HG02938 (cell line): ENCODE data around the gene SLC13A4.
"Not testable (repeated sequence)": the region's sequence is repeated elsewhere in the genome, so short reads cannot be mapped to it uniquely, and the experiment has no call there.

Experiments used
- ATAC-seq: cut with Tn5 transposase; IDR thresholded peaks from one replicate; pipeline ENCODE4 v1.9.1; 2021; ENCODE audit warnings: mild to moderate bottlenecking, moderate library complexity; ENCODE audit not compliant: unreplicated experiment

Gene SLC13A4

DNA sequence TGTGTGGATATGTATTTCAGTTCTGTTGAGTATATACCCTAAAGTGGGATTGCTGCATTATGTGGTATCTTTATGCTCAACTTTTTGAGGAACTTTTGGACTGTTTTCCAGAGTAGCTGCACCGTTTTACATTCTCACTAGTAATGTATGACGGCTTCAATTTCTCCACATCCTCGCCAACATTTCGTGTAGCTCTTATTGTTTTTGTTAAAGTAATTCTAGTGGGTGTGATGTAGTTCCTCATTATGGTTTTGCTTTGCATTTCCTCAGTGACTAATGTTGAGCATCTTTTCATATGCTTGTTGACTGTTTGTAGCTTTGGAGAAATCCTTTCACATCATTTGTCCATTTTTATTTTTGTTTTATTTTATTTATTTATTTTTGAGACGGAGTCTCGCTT lies 61.1 kb downstream of the SLC13A4 start:
- ATAC-seq: no peak

DNA sequence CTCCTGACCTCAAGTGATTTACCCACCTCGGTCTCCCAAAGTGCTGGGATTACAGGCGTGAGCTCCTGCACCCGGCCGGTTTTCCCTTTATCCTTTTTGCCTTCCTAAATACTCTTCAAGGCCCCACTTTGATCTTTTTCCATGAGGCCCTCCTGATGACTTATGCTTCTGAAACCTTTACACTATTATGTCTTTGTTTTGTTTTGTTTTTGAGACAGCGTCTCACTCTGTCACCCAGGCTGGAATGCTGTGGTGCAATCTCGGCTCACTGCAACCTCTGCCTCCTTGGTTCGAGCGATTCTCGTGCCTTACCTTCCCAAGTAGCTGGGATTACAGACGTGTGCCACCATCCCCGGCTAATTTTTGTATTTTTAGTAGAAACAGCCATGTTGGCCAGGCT lies 61.8 kb downstream of the SLC13A4 start:
- no peak for ATAC-seq

DNA sequence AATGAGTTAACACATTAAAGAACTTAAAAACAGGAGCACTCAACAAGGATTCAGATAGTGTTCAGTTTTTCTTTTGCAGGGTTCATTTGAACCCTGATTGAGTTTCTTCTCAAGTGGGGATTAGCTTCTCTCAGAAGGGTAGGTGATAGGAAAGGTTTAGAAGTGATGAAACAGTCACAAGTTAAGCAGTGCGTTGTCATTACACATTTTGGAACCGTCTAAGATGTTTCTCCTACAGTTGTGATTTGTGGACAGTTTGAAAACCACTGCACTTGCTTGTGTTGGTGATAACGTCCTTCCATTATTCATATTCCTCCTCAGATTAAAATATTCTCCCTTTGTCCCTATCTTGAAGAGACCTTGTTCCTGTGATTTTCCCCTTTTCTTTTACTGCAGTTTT lies 62.9 kb downstream of the SLC13A4 start:
- no peak for ATAC-seq

DNA sequence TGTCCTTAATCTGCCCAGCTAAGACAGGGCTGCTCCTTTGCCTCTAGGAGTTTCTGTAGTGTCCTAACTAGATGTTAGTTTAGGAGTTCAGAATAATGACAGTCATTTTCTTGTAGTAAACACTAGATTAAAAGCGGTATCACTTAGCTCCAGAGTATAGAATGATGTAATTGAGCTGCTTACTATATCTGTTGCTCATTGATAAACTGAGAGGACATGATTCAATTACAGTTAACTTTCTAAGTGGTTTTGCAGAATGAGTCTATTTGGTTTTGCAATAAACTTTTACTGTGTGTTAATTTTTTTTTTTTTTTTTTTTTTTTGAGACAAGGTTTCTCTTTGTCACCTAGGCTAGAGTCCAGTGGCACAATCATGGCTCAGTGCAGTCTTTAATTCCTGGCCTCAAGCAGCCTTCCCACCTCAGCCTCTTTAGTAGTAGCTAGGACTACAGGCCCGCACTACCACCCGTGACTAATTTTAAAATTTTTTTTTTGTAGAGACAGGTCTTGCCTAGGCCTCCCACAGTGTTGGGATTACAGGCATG lies 63.9 kb downstream of the SLC13A4 start:
- ATAC-seq: no peak

DNA sequence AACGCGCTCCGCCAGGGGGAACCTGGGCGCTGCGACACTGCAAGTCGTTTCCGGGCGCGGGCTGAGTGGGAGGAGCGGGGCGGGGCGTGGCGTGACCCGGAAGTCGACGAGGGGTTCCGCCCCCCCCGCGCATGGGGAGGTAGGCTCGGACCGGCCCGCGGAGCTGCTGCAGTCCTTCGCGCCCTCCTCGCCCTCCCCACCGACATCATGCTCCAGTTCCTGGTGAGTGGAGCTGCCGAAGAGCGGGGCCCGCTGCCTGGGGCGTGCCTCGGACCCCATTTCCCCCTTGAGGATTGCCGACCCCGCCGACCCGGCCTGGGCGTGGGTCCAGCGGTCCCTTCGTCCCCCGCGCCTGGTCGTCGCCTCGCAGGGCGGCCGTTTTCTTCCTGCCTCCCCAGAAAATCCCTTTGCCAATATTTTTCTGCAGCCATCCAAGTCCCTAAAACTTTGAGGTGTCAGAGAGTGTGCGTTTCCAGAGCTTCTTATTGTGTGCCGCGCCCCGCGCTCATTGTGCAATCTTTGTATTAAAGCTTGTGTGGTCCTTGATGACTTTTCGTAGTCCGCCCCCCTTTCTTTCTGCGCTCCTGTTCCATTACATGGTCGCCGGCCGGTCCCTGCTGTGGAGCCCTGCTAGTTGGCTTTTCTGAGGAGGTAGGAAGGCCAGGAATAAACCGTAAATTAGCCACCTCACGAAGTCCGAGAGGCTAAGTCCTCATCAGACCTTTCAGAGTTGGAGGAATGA lies 65.4 kb downstream of the SLC13A4 start, which contains the start of gene STMP1:
Gene STMP1, plus strand, starts transcription at position 142 of the 742 bp plus-strand sequence.
- ATAC-seq: peak; percentile 87

DNA sequence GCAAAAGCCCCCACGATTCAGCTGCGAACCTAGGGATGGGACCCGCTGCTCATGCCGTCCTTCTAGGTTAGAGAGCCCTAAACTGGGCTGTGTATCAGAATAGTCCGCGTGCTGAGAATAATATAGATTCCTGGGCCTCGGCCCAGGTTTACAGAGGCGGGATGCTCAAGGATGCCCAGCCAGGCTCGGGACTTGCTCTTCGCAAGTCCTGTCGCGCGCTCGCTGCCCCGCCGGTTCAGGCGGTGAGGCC lies 65.9 kb downstream of the SLC13A4 start:
- ATAC-seq: no peak

DNA sequence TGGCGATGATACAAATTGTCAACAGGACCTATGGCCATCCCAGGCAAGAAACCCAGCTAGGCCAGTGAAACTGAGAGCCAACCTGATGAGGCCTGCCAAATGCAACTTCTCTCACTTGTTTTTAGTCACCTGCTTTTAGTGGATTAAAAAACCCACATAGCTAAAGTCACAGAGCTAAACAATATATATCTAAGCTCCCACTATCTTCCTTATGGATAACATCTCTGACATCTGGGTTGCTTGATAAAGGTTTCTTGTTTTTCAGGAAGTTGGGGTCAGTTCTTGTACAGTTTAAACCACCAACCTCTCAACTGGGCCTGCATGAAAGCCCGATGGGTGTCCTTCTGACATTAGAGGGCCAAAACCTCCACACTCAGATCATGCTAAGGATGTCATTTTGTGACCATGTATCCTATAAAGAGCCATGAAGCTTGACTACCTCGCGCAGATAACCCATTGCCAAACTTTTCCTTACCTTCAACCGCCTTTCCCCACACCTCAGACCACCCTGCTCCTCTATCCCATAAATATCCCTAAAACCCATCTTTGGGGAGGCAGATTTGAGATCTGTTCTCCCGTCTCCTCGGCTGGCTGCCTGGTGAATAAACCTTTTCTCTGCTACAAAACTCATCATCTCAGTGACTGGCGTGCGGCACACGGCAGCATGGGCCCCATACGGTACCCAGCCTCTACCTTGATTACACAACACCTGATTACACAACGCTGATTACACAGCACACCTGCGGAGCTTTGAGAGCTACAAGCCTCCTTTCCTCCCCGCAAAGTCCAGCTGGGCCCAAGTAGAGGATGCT lies 66.5 kb downstream of the SLC13A4 start:
- no peak for ATAC-seq

DNA sequence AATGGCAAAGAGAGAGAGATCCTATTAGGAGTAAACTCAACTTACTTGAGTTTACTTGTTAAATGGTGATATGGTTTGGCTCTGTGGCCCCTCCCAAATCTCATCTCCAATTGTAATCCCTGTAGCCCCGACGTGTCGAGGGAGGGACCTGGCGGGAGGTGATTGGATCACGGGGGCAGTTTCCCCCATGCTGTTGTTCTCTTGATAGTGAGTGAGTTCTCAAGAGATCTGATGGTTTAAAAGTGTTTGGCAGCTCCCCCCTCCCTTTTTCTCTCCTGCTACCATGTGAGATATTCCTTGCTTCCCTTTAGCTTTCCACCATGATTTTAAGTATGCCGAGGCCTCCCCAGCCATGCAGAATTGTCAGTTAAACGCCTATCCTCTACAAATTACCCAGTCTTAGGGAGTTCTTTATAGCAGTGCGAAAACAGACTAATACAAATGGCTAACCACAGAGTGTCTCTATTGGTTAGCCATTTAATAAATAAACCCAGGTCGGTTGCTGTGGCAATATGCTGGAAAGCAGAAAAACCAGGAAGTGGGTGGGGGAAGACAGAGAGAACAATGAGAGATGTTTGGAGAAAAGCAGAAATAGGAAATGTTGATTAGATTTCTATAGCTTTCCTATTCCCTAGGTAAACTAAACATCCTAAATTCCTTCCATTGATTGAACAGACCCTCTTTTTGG lies 68.7 kb downstream of the SLC13A4 start:
- no peak for ATAC-seq

DNA sequence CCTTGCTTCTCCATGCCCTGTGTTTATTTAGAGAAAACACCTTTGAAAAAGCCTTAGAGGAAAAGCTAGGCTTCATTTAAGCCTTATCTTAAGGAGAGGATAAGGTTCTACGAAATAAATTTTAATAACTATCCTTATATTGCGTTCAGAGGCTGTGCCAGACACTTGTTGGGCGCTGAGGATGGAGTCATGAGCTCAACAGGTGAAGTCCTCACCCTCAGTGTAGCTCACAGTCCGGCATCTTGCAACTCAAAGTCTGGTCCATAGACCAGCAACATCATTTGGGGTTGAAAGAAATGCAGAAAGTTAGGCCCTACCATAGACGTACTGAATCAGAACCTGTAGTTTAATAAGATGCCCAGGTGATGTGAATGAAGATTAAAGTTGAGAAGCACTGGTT lies 69.4 kb downstream of the SLC13A4 start:
- ATAC-seq: no peak

DNA sequence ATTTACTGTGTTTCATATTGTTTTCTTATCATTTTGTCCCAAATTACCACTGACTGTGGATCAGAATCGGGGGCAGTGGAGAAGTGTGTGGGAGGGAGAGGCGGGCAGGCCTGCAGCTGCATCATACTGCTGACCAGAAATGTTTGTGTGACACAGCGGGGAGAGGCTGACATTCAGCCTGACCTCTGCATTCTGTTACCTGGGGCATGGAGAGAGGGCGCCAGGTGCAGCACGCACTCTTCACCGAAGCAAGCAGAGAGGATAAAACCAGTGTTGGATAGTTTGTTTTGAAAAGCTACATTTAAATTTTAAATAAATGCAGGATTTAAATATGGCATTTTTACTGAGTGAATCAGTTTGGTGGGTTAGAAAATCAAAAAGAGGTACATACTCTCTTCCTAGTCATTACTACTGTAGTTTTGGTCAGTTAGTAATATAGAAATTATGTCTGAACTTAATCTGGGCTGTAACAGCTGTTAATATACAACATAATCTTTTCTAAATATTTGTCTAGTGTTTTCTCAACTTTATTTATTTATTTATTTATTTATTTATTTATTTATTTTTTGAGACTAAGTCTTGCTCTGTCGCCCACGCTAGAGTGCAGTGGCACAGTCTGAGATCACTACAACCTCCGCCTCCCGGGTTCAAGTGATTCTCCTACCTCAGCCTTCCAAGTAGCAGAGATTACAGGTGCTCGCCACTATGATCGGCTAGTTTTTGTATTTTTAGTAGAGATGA lies 74.5 kb downstream of the SLC13A4 start:
- ATAC-seq: no peak

DNA sequence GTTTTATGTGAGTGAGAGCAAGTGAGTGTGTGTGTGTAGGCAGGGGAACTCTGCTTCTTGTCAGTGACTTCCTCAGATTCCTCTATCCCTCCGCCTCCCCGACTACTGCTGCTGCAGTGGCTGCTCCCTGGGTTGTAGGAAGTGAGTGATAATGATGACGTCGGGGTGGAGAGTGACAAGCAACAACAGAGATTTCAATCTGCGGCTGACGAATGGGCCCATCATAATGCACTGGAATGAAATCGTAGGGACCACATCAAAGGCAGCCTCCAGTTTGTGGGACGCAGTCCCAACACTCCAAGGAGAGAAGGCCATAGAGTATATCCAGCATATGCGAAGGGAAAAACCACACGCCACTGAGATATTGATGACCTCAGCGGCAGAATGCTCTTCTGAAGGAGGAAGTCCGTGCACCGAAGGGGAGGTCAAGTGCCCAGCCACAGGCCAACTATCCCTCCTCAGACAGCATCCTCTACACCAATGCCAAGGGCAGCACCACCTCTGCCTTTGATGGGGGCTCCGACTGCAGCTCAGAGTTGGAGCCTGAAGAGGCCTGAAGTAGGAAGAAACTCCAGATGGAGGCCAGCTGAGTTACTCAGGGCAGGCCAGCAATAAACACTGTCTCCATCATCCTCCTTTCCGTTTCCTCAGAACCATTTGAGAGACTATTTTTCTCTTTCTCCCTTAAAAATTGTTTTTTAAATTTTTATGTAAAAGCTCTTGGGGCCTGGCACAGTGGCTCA lies 77.0 kb downstream of the SLC13A4 start:
- no peak for ATAC-seq

DNA sequence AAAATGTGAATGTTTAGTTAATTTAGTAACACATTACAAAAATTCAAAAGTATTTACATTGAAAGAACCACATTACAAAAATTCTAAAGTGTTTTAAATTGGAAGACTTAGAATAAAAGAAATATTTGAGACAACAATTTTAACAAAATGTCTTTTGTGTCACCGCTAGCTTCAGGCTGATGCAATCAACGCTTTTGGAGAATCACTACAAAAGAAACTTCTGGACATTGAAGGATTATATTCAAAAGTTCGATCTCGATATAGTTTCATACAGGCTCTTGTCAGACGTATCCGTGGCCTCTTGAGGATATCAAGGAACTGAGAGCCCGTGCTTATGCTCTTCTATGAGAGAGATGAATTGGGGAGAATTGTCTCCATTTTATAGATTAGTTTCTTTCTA lies 79.8 kb downstream of the SLC13A4 start:
- ATAC-seq: no peak

DNA sequence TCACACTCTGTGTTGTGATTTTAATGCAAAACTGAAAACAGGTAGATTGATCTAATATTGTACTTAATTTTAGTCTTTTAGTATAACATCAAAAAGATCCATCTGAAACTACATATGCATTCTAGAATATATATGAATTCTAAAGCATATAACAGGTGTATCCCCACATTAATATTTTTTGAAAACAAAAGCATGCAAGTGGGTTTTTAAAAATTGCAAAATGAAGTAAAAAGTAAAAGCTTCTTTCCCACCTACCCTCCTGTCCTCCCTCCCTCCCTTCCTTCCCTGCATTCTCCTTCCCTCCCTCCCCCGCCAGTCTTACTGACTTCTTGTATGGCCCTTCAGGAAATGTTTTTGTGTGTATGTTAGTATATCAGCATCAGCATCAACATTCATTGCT lies 80.2 kb downstream of the SLC13A4 start:
- ATAC-seq: no peak

DNA sequence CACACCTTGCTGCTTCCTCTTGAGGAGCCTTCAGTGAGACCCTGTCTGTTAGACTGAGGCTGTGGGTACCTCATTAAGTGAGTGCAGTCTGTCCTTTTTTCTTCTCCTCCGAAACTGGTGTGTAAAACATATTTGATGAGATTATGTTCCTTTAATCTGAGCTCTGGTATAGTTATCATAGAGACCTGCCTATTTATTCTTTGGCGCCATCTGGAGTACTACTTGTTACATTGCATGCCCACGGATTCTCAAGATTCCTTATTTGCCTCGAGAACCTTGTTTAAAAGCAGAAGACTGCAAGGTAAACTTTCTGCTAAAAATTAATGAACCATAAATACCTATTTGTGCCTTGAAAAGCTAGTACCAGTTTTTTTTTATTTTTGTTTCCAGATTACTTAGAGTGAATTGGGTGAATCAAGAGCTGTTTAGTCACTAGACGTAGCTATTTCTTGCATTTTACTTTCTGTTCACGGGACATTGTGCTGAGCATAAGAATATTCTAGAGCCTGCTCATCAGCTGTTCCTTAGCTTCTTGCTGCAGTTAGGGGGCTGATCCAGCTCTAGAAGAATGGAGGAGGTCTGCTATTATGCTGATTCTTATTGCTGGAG lies 82.6 kb downstream of the SLC13A4 start:
- no peak for ATAC-seq

DNA sequence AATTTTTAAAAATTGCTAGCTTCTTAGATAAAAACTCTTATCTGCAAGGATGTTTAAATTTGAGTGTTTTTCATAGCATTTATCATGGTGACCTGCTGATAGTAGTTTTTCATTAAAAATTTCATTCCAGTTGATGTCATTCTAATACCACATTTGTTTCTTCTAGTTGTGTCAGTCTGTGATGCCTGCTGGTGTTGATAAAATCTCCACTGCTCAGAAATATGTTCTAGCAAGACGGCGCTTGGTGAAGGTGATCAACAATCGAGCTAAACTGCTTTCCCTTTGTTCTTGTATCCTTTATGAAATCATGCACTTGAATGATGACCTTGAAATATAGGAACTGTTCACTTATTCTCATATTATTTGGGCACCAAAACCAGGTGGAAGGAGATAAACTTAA lies 83.3 kb downstream of the SLC13A4 start:
- no peak for ATAC-seq

DNA sequence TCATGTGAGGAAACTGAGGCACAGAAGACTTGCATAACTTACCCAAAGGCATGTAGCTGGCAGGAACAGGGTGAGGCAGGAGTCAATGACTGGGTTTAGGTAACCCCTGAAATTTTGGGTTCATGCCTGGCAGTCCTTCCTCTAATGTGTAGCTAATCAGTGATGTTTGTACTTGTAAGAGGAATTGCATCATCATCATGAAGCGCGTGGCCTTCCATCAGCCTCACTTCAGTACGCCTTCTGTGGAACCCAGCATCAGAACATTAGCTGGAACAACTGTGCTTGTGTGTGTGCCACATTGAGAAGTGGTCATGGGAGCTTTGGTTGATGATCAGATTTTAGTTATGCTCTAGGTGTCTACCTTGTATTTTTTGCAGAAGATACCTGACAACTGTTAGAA lies 83.8 kb downstream of the SLC13A4 start:
- no peak for ATAC-seq

DNA sequence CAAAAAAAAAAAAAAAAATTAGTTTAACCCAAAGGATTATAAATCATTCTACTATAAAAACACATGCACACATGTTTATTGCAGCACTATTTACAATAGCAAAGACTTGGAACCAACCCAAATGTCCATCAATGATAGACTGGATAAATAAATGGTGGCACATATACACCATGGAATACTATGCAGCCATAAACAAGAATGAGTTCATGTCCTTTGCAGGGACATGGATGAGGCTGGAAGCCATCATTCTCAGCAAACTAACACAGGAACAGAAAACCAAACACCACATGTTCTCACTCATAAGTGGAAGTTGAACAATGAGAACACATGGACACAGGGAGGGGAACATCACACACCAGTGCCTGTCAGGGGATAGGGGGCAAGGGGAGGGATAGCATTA lies 88.3 kb downstream of the SLC13A4 start:
- ATAC-seq: not testable (repeated sequence)

DNA sequence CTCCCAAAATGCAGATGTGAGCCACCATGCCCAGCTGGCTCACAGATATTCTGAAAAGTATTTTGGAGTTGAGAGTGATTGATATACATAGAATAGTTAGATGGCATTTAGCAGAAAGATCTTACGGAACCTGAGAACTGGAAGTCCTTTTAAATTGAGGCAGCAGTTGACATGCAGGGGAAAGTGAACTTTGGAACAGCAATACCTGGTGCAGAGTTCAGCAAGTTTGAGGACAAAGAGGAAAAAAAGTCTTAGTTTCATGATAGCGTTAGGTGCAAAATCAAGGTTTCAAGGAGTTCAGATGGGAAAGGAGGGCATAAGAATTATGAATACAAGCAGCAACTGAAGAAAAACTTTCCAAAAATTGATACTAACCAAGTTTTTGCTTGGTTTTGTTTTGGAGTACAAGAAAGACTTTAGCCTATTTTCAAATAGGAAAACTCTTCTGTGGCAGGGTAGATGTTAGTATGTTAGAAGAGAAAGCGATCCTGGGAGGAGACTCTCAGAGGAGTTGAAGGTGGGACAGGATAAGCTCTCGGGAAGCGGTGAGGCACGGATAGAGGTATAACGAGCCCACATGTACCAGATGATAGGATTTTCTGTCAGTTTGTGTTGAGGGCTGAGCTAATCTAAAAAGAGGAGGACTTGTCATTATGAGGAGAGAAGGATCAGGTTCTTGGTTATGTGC lies 93.7 kb downstream of the SLC13A4 start:
- ATAC-seq: no peak
